PC-3 (cell line): ENCODE data around the gene DMRT3.

ENCODE experiments used
- CTCF ChIP-seq: fragments of 300-600 bp; sonication (generic); conservative IDR thresholded peaks from 2 replicates; pipeline ENCODE4 v1.5.1; 2017; ENCODE audit warnings: antibody characterized with exemption, low read depth, mild to moderate bottlenecking, low read length
- EZH2phosphoT487 ChIP-seq: fragments of 300-600 bp; sonication (generic); IDR thresholded peaks from 2 replicates; pipeline ENCODE4 v1.6.1; 2018; ENCODE audit warnings: mild to moderate bottlenecking, antibody characterized with exemption, low read length, borderline replicate concordance

- no peak for TF ChIP-seq EZH2phosphoT487
- no peak for TF ChIP-seq CTCF
Measured at GRCh38 chr9:981491-981898, 5.0 kb downstream of the DMRT3 start.
